ENCODE results near the gene LRRTM1.

LRRTM1 gene

GRCh38 chr2:80311304-80311703 lies 6.8 kb upstream of the LRRTM1 start:
- no peak overlapping the region for H3K4me3 ChIP-seq (ENCODE audit: low read depth, low read length)
- TF ChIP-seq, protein P1, sequence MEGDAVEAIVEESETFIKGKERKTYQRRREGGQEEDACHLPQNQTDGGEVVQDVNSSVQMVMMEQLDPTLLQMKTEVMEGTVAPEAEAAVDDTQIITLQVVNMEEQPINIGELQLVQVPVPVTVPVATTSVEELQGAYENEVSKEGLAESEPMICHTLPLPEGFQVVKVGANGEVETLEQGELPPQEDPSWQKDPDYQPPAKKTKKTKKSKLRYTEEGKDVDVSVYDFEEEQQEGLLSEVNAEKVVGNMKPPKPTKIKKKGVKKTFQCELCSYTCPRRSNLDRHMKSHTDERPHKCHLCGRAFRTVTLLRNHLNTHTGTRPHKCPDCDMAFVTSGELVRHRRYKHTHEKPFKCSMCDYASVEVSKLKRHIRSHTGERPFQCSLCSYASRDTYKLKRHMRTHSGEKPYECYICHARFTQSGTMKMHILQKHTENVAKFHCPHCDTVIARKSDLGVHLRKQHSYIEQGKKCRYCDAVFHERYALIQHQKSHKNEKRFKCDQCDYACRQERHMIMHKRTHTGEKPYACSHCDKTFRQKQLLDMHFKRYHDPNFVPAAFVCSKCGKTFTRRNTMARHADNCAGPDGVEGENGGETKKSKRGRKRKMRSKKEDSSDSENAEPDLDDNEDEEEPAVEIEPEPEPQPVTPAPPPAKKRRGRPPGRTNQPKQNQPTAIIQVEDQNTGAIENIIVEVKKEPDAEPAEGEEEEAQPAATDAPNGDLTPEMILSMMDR (IDR thresholded peaks at IDR 0.05; ENCODE audit: low read depth, low read length), result no peak
- no peak for DNase-seq (ENCODE audit: low read depth, low spot score)
- in situ Hi-C loops (cut with HindIII; ENCODE audit: low sequenced_read_pairs), result no loop called here

DNA sequence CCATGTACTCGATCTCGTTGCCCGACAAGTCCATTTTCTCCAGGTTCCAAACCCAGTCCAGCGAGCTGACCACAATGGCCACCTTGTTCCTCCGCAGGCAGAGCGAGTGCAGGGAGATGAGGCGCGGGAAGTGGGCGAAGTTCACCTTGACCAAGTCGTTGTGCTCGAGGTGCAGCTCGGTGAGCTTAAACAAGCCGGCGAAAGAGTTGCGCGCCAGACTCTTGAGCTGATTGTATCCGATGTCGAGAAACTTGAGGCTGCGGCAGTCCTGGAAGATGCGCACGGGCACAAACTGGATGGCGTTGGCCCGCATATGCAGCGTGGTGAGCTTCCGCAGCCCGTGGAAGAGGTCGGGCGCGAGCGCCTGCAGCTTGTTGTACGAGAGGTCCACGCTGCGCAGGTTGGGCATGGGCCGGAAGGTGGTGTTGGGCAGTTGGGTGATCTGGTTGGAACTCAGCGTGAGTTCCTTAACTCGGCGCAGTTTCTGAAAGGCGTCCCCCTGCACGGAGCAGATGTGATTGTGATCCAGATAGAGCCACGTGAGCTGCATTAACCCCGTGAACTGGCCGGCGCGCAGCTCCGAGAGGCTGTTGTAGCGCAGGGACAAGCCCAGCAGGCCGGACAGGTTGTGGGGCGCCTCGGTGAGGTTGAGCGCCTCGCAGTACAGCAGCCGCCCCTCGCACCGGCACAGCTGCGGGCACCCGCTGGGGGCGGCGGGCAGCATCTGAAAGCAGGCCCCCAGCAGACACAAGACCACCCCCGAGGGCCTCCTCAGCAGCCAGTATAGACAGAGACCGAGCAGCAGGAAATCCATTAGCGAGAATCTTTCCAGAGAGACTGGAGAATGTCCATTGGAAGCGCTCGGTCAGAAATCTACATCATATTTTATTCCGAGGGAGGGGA lies 1.3 kb downstream of the LRRTM1 start:
- no peak for DNase-seq (ENCODE audit: low read depth, low spot score)
- TF ChIP-seq, protein P1 (IDR thresholded peaks at IDR 0.05; ENCODE audit: low read depth, low read length), result no peak
- in situ Hi-C loops (cut with HindIII; ENCODE audit: low sequenced_read_pairs), result no loop called here
- no peak overlapping the region for H3K4me3 ChIP-seq (ENCODE audit: low read depth, low read length)

DNA sequence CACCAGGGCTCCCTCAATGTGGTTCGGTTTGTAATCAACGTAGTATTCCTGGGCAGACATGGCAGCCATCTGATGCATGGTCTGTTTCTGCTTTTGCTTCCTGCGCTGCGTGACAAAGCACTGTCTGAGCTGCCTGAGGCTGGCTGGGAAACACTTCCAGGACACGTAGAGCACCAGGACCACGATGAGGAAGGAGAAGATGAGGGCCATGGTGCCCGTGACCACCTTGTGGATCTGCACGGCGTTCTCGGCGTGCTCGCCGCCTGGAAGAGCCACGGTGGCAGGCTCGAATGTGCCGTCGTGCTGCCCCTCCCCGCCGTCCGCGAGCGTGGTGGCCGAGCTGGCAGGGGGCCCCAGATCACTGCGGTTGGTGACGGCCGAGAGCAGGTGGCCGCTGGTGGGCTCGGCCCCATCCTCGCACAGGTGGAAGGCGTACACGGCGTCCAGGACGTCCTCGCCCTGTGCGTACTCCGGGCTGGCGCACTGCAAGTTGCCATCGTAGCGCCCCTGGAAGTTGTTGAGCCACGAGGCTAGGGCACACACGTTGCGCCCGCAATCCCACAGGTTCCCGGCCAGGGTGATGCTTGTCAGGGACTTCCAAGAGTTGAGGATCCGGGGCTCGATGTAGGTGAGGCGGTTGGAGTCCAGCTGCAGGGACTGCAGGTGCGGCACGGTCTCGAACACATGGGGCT lies 2.1 kb downstream of the LRRTM1 start:
- TF ChIP-seq, protein P1 (IDR thresholded peaks at IDR 0.05; ENCODE audit: low read depth, low read length), result no peak
- in situ Hi-C loops (cut with HindIII; ENCODE audit: low sequenced_read_pairs), result no loop called here
- no peak overlapping the region for H3K4me3 ChIP-seq (ENCODE audit: low read depth, low read length)
- no peak for DNase-seq (ENCODE audit: low read depth, low spot score)

DNA sequence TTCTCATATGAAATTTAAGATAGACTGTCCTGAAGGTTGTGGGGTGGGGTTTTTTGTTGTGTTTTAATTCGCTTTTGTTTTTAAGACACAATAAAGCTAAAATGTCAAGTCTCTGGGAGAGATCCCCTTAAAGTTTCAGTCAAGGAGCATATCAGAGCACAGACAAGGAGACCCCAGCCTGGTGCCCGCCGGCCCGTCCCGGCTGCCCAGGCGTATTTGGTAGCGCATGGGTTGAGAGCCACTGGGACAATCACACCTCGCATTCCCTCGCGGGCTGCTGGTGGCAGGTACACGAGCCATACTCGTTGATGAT lies 2.6 kb downstream of the LRRTM1 start:
- TF ChIP-seq, protein P1 (IDR thresholded peaks at IDR 0.05; ENCODE audit: low read depth, low read length), result no peak
- in situ Hi-C loops (cut with HindIII; ENCODE audit: low sequenced_read_pairs), result no loop called here
- DNase-seq (ENCODE audit: low read depth, low spot score), result no peak
- no peak overlapping the region for H3K4me3 ChIP-seq (ENCODE audit: low read depth, low read length)

GRCh38 chr2:80300954-80301353 lies 3.6 kb downstream of the LRRTM1 start:
- no peak for DNase-seq (ENCODE audit: low read depth, low spot score)
- TF ChIP-seq, protein P1 (IDR thresholded peaks at IDR 0.05; ENCODE audit: low read depth, low read length), result no peak
- H3K4me3 ChIP-seq (ENCODE audit: low read depth, low read length), result no peak overlapping the region
- in situ Hi-C loops (cut with HindIII; ENCODE audit: low sequenced_read_pairs), result no loop called here

DNA sequence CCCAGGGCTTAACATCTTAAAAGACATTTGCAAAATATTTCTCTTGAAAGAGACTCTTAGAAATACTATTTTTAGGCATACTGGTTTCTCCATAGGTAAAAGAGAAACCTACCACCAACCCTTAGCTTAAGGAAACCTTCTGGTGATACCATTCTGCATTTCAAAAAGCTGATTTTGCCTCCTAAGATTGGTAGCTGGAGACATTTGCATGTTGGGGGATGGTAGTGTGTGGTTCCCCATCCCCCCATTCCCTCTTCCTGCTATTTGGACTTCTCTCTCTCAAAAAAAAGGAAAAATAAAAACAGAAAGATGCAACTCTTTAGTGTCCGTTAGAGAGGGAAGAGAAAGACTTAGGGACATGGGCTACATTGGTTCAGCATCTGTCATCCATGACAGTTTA lies 4.2 kb downstream of the LRRTM1 start:
- in situ Hi-C loops (cut with HindIII; ENCODE audit: low sequenced_read_pairs), result no loop called here
- no peak for DNase-seq (ENCODE audit: low read depth, low spot score)
- TF ChIP-seq, protein P1 (IDR thresholded peaks at IDR 0.05; ENCODE audit: low read depth, low read length), result no peak
- H3K4me3 ChIP-seq (ENCODE audit: low read depth, low read length), result no peak overlapping the region

Measured in astrocyte of the spinal cord (primary cell).